NCI-H1048 (cell line): ENCODE results near the gene EPB41L4B.
"Not testable (repeated sequence)": the region's sequence is repeated elsewhere in the genome, so short reads cannot be mapped to it uniquely, and the experiment has no call there.

ENCODE experiments used
- DNase-seq: peaks from one replicate; lab custom pipeline; 2025; lab: John Stamatoyannopoulos, UW

The EPB41L4B gene

GRCh38 chr9:109244179-109245132 is 76.4 kb downstream of the EPB41L4B start:
- peak; percentile 36 for DNase-seq

- DNase-seq: no peak
Measured at GRCh38 chr9:109242741-109243140, 78.1 kb downstream of the EPB41L4B start.

DNA sequence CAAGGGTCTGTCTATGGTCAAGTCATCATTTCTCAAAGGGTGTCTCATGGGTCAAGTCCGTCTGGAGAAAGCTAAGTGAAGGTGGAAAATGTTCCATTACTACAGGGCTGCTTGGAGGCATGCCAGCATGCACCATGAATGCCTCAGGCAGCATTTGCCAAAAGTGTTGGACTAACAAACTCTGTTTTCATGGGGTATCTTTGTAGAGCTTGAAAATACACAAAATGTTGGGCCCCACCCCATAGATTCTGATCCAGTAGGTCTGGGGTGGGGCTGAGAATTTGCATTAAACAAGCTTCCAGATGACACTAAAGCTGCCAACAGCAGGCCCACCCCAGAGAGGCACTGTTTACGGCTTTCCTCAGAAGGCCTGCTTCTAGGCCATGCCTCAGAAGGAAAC is 78.8 kb downstream of the EPB41L4B start:
- no peak for DNase-seq

DNA sequence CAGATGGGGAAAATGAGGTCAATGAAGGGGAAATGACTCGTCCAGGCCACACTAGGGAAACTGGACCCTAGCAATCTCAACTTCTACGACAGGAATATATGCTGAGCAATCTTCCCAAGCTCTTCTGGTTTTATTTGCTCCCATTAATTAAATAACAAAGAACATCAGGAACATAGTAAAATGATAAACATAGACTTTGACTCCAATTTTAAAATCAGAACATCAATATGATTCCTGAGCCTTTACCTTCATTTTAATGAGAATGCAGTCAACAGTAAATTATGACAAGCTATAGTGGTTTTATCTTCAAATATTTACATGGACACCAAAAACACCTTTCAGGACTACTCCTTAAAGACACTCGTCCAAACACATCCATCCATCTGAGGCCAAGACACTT is 79.7 kb downstream of the EPB41L4B start:
- no peak for DNase-seq

- DNase-seq: no peak
Measured at GRCh38 chr9:109239240-109239639, 81.6 kb downstream of the EPB41L4B start.

DNA sequence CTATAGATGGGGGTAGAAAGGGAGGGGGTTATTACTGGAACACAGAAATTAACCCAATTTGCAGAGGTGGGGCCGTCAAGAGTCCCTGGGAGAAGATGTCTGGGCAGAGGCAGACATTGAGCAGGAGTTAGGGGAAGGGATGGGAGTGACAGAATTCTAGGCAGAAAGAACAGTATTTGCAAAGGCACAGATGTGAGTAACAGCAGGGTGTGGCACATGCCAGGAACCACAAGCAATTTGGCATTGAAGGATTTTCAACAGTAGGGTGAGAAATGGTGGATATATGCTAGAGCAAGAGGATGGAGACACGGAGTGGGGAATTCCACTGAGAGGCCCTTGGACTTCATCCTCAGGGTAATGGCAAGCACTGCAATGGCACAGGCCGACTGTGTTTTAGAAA is 82.2 kb downstream of the EPB41L4B start:
- no peak for DNase-seq

GRCh38 chr9:109238125-109238524 is 82.7 kb downstream of the EPB41L4B start:
- no peak for DNase-seq

DNA sequence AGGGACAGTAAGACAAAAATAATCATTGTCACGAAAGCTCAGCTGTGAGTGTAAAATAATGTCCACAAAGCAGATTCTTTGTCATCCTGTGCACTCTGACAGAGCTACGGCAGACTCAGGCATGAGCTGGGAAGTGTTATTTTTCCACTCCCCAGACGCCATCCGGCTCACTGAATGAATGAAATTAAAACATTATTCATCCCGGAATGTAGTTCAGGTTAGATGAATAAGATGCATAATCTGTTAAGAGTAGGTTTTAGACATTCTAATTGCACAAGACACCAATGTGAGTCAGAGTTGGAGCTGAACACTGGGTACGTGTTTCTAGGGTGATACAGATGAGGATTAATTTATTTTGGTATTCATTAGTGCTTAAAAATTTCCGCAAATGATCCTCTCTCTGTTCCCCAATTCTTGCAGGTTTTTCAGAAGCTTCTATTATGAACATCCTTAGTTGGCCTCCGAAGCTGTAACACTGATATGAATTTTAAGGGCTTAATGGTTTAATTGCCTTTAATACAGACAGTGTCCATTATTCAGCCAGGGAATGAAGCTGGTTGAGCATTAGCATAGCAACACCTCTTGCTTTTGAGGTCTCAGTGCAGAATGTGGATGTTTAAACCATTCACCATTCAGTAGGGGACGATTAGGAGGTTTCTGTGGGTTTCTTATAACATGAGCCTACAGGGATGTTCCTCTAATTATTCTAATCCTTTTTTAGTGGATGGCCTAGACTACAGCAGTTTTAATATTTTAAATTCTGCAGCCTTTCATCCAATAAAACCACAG is 88.2 kb downstream of the EPB41L4B start:
- no peak for DNase-seq

- DNase-seq: no peak
Measured at GRCh38 chr9:109231593-109231992, 89.3 kb downstream of the EPB41L4B start.

- DNase-seq: no peak
Measured at GRCh38 chr9:109230277-109230676, 90.6 kb downstream of the EPB41L4B start.

DNA sequence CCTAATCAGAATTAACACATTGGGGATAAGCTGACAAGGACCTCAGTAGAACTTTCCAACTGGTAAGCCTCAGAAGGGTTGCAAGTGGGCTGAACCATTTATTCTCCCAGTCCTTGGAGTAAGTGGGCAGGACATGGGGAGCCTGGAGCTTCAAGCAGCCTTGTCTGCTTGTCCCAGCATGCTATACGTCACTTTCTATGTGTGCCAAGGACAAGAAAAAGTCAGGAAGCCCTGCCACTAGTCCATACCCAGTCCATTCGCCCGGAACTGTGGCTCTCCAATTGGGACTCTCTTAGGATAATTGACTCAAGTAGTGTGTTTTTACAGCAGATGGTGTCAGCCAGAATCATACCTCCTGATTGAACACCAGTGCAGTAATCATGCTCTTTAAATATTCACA is 91.2 kb downstream of the EPB41L4B start:
- DNase-seq: no peak

GRCh38 chr9:109228093-109228642 is 92.7 kb downstream of the EPB41L4B start:
- no peak for DNase-seq

- DNase-seq: no peak
Measured at GRCh38 chr9:109225629-109226028, 95.2 kb downstream of the EPB41L4B start.

- DNase-seq: no peak
Measured at GRCh38 chr9:109224751-109225150, 96.1 kb downstream of the EPB41L4B start.

GRCh38 chr9:109218242-109218641 is 102.6 kb downstream of the EPB41L4B start:
- DNase-seq: not testable (repeated sequence)

- DNase-seq: no peak
Measured at GRCh38 chr9:109214414-109214813, 106.4 kb downstream of the EPB41L4B start.

DNA sequence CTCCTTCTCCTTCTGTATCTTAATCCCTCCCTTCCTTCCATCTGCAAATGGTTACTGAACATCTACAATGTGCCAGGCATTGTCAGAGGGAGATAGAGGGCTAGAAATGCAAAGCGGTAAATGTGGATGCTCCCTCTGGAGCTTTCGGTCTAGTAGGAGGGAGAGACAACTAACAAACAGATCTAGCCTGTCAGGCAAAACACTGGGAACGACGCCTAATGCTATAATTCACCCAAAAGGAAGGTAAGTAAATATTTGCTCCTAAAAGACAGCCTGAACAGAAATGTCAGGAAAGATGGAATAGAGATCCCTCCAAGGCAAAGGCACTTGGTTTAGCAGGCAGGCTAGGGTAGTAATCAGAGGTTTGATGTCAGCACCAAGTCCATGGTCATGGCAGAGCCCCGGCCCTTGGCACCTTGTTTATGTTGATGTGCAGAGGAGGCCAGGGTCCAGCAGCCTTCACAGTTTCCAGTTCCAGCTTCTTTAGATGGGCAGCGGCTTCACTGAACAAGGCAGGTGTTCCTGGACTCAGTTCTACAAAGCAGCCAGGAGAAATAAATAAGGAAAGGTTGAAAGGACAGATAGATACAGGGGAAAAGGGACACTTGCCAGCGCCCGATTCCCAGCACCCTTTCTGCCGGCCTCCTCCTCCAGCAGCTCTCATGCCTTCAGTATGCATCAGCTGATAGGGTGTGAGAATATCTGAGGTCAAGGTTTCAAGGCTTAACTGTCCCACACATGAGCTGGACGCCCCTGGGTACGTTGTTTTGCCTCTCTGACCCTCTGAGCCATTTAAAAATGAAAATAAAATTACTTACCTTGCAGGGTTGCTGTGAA is 107.4 kb downstream of the EPB41L4B start:
- DNase-seq: no peak

DNA sequence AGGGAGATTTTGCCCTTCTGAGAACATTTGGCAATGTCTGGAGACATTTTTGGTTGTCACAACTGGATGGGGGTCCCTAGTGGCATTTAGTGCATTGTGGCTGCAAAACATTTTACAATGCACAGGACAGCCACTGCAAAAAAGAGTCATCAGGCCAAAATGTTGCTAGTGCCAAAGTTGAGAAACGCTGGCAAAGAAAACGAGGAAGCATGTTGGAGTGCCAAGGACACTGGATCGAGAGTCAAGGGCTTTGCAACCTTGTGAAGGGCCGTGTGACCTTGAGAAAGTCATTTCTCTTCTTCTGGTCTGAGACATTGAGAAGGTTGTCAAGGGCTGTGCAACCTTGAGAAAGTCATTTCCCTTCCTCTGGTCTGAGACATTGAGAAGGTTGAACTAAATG is 108.1 kb downstream of the EPB41L4B start:
- no peak for DNase-seq

DNA sequence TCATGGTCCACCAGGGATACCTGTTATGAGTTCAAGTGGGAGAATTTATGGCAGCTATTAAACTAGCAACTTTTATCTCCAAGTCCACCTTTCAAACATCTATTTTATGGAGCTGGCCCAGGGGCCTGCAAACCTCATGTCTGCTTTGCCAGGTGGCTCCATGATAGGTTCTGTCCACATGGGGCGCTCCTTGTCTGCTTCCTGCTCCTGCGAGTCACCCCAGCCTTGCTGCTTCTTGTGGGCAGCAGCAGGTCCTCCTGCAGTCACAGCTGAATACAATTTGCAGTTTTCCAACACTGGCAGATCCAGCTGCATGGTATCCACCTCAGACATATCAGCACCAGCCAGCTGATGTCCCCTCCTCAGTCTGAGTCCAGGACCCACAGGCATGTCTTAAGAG is 114.2 kb downstream of the EPB41L4B start:
- no peak for DNase-seq

DNA sequence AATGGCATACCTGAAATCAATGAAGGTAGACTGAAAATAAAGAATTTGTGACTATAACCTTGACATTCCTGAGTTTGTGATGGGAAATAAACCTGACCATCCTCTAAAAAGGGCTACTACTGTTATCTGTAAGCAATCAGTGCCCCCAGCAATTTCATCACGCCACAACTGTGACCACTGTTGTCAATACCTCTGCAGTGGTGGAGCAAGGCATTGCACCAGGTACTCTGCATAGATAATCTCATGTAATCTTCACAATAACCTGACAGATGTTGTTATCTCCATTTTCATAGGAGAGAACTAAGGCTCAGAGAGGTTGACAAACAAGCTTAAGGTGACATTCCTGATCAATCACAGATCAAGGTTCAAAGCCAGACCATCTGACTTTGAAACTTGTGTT is 115.3 kb downstream of the EPB41L4B start:
- DNase-seq: no peak

DNA sequence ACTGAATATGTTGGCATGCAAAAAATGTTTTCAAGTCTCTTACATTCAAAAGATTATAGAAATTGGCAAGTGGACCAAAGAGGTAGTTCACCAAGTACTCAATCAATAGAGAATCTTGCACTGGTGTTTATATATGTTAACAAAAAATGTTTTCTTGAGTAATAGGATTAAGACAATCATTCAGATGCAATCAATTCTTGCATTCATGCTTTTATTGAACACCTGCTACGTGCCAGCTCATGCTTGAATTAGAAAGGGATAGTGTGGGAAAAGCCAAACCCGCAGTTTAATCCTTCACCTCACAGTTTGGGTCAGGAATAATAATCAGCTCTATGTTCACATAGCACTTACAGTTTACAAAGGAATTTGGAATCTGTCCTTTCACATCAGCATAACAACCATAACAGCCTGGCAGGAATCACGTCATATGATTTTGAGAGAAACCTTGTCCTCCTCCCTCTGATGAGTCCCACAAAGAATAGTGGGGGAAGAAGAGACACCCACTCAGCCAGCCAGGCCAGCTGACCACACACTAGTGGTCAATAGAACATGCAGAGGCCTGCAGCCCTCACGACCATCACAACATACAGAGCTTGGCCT is 117.0 kb downstream of the EPB41L4B start:
- no peak for DNase-seq
